Left lung (tissue), 10 donors: ENCODE data around the gene TTYH1. TPM values are rescaled to one million over a fixed set of nuclear protein-coding genes. Genes with fewer than 3 reads are reported as not detected.

Source experiments
- ATAC-seq: fragments of 200-7000 bp; cut with Tn5 transposase; one replicate; pipeline ENCODE4 v1.9.1; 2020; ENCODE audit warnings: moderate library complexity
- DNase-seq, 4 donors: peaks; one replicate each; pipeline ENCODE4 v3.0.0-alpha.2; 2013 to 2020
- H3K27ac ChIP-seq, 2 donors: fragments of 200-600 bp; sonication (generic) in 1 of 2; one replicate each; pipeline versions ENCODE4 v1.5.0 to v1.8.0; 2020 to 2021
- H3K27me3 ChIP-seq, 2 donors: fragments of 200-600 bp; sonication (generic) in 1 of 2; one replicate each; pipeline versions ENCODE4 v1.5.0 to v1.8.0; 2020 to 2021
- H3K36me3 ChIP-seq, 2 donors: fragments of 200-600 bp; sonication (generic) in 1 of 2; one replicate each; pipeline versions ENCODE4 v1.5.0 to v1.8.0; 2020 to 2021
- H3K4me1 ChIP-seq, 2 donors: fragments of 200-600 bp; one replicate each; pipeline ENCODE4 v1.8.0; 2021
- H3K4me3 ChIP-seq, 2 donors: fragments of 200-600 bp; sonication (generic) in 1 of 2; one replicate each; pipeline versions ENCODE4 v1.5.0 to v1.8.0; 2020 to 2021; ENCODE audit warnings: mild to moderate bottlenecking in 1 of 2
- H3K9me3 ChIP-seq, 2 donors: fragments of 200-600 bp; sonication (generic) in 1 of 2; one replicate each; pipeline versions ENCODE4 v1.5.0 to v1.8.0; 2020 to 2021
- intact Hi-C, 2 donors: fragments of 100-400 bp; cut with DNase I; formaldehyde crosslinking; loops; one replicate each; pipeline versions ENCODE4 v1.11.2 to v1.14.2; 2022
- polyA plus RNA-seq, 6 donors: library from polyadenylated mRNA; unstranded; fragments of 120-200 nt; gene quantifications; one replicate each; pipeline ENCODE4 v1.2.1, GENCODE V29; 2013; ENCODE audit not compliant: insufficient read length in 6 of 6
- total RNA-seq, 2 donors: library from RNA; stranded (reverse); fragmentation: NEBNext Ultra II Directional; extraction: Animal tissue kit (Norgen Biotek cat#: 25700); gene quantifications; one replicate each; pipeline ENCODE4 v1.2.1, GENCODE V29; 2021
- TF ChIP-seq, protein P1 (sequence below), 2 donors: fragments of 200-600 bp; sonication (generic) in 1 of 2; IDR thresholded peaks; one replicate each; pipeline versions ENCODE4 v1.5.0 to v1.8.0; 2021; ENCODE audit warnings: antibody characterized with exemption in 2 of 2
- donor health status: DM: no; HTN: yes; CAD: no.
- donor health status: DM: no; HTN: no; CAD: no.

Gene TTYH1
- total and polyA plus RNA-seq, 8 donors: 2.3 to 13.4 (median 4.7) TPM; not detected in 2

DNA sequence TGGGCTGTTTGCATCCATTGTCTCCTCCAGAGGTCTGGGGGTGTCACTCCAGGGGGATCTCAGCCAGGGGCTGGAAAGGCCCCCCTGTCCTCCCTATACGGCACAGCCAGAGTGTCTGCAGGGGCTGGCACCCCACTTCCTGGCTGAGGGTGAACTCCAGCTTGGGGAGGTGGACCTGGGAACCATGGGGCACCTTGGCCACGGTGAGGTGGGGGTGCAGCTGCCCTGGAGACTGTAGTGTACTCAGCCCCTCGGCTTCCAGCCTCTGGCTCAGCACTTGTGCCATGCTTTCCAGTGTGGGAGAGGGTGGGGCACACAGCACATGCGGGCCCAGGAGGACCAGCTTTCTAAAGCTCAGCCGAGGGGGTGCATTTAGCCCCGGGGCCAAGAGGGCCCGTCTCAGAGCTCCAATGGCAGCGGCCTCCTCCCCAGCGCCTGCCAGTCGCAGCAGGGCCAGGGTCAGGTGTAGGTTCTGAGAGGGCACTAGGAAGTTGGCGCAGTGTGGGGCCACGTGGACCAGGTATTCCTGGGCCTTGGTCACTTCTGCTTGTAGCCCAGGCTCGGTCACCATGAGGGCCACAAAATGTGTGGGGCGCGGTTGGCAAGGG, 46.9 kb downstream of the TTYH1 start:
- peaks cover 0 to 11% of the 10 kb centered on the region in 2 donors for H3K27me3 ChIP-seq
- intact Hi-C loops: no loop called here
- peak overlapping the region; percentile 59 to 67 for H3K4me3 ChIP-seq
- no peaks in the 10 kb centered on the region for H3K9me3 ChIP-seq
- H3K4me1 ChIP-seq: peaks cover 17 to 34% of the 10 kb centered on the region in 2 donors
- TF ChIP-seq, protein P1, sequence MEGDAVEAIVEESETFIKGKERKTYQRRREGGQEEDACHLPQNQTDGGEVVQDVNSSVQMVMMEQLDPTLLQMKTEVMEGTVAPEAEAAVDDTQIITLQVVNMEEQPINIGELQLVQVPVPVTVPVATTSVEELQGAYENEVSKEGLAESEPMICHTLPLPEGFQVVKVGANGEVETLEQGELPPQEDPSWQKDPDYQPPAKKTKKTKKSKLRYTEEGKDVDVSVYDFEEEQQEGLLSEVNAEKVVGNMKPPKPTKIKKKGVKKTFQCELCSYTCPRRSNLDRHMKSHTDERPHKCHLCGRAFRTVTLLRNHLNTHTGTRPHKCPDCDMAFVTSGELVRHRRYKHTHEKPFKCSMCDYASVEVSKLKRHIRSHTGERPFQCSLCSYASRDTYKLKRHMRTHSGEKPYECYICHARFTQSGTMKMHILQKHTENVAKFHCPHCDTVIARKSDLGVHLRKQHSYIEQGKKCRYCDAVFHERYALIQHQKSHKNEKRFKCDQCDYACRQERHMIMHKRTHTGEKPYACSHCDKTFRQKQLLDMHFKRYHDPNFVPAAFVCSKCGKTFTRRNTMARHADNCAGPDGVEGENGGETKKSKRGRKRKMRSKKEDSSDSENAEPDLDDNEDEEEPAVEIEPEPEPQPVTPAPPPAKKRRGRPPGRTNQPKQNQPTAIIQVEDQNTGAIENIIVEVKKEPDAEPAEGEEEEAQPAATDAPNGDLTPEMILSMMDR (IDR thresholded peaks at IDR 0.05): no peak
- peaks cover 0 to 53% of the 10 kb centered on the region in 2 donors for H3K36me3 ChIP-seq
- peak in 1 of 4 donors; percentile 76 for DNase-seq
- peak overlapping the region; percentile 97 for H3K27ac ChIP-seq
- no peak for ATAC-seq

DNA sequence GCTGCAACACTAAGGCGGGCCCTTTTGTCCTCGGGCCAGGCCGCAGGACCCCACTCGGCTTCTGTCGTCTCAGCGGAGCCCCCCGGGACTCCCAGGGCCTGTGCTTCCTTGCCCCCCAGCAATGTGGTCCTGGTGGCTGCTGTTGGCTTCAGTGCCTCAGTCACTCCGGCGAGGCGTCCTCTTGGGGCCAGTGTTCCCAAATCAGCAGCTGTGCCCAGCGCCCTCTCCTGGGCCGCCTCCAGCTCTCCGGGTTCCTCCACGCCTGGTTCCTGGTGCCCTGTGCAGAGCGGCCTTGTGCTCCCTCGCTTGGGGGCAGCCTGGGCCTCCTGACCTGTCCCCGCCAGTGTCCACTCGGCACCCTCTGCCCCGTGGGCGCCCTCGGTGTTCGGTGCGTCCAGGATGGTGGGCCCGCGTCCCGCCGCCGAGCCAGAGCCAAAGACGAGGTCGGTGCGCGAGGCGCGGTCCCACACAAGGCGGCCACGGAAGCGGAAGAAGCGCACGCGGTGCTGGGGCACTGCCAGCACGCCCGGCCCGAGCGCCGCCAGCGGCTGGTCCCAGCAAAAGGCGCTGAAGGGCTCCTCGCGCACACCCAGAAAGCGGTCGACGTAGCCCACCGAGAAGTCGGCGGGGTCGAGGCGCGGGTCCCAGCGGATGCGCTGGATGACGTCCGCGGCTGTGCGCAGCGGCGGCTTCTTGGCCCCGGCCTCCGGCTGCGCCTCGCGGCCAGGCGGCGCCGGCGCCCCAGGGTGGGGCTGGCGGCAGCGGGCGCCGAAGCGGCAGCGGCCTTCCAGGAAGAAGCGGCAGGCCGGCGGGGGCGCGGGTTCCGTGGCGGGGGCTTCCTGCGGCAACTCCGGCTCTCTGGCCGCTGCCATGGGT, 47.6 kb downstream of the TTYH1 start:
- DNase-seq (peak; percentile 62 to 93 (median 76)), ATAC-seq (peak; percentile 16)
- intact Hi-C loops: no loop called here
- peaks cover 0 to 11% of the 10 kb centered on the region in 2 donors for H3K27me3 ChIP-seq
- peaks cover 17 to 34% of the 10 kb centered on the region in 2 donors for H3K4me1 ChIP-seq
- H3K27ac ChIP-seq: peak overlapping the region; percentile 97
- TF ChIP-seq, protein P1 (IDR thresholded peaks at IDR 0.05): no peak
- peaks cover 0 to 46% of the 10 kb centered on the region in 2 donors for H3K36me3 ChIP-seq
- peak overlapping the region; percentile 59 to 67 for H3K4me3 ChIP-seq
- H3K9me3 ChIP-seq: no peaks in the 10 kb centered on the region

DNA sequence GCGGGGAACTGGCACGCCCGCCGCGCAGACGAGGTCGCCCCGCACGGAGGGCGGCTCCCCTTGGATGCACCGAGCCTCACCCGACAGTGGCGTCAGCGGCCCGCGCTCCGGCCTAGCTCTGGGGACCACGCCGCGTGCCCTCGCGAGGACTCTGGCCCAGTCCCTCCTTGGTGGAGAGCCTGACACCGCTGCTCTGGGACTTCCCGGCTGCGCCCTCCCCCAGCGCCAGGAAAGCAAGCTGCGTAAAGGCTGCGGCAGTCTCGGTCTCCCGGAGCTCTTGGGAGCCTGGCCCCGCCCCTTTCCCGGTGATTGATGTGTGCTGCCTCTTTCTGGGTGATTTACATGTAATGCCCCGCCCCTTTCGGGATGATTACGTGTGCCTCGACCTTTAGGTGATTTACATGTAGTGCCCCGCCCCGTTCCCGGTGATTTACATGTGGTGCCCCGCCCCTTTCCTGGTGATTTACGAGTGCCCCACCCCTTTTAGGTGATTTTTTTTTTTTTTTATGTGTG, 48.3 kb downstream of the TTYH1 start, which contains the start of gene LENG9:
Gene LENG9 (minus strand): TSS at position 248 of the 513 bp plus-strand sequence. CDS start 252 bp downstream, outside the sequence.
- Histone ChIP-seq H3K9me3 (no peaks in the 10 kb centered on the region), H3K27me3 (peaks cover 0 to 14% of the 10 kb centered on the region in 2 donors), H3K4me1 (peaks cover 17 to 34% of the 10 kb centered on the region in 2 donors), H3K36me3 (peaks cover 0 to 39% of the 10 kb centered on the region in 2 donors), H3K4me3 (peak within 1 kb of the TSS; percentile 59 to 67), H3K27ac (peak within 1 kb of the TSS; percentile 97)
- DNase-seq: peak; percentile 96 to 99 (median 98)
- ATAC-seq: peak; percentile 76
- intact Hi-C loops: no loop called here
- TF ChIP-seq, protein P1 (IDR thresholded peaks at IDR 0.05): no peak

DNA sequence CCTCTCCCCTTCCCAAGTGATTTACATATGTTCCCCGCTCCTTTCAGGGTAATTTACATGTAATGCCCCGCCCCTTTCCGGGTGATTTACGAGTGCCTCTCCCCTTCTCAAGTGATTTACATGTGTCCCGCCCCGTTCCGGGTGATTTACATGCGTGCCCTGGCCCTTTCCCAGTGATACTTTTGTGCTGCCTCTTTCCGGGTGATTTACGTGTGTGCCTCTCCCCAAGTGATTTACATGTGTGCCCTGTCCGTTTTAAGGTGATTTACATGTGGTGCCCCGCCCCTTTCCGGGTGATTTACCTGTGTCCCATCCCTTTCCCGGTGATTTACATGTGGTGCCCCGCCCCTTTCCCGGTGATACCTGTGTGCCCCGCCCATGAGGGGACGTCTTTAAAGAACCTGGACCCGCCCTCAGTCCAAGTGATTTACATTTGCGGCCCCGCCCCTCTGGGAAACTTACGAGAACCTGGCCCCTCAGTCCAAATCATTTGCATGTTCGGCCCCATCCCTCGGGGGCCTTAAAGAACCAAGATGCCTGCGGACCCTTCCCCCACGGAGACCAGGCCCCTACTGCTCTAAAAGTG, 48.9 kb downstream of the TTYH1 start:
- peaks cover 17 to 34% of the 10 kb centered on the region in 2 donors for H3K4me1 ChIP-seq
- H3K4me3 ChIP-seq: peak overlapping the region; percentile 41 to 67
- H3K27me3 ChIP-seq: peaks cover 0 to 20% of the 10 kb centered on the region in 2 donors
- H3K36me3 ChIP-seq: peaks cover 0 to 34% of the 10 kb centered on the region in 2 donors
- TF ChIP-seq, protein P1 (IDR thresholded peaks at IDR 0.05): no peak
- peak; percentile 75 for ATAC-seq
- peak overlapping the region; percentile 97 for H3K27ac ChIP-seq
- no peaks in the 10 kb centered on the region for H3K9me3 ChIP-seq
- peak; percentile 84 to 94 (median 90) for DNase-seq
- intact Hi-C loops: no loop called here
